ENCODE results near the gene ADAMTS7. TPM values are rescaled to one million over a fixed set of nuclear protein-coding genes. Genes with fewer than 3 reads are reported as not detected.
A peak's percentile ranks its signal among the peaks of the same experiment; 100 is the strongest.
"Not testable (repeated sequence)": the region's sequence is repeated elsewhere in the genome, so short reads cannot be mapped to it uniquely, and the experiment has no call there.

Gene ADAMTS7
- total RNA-seq, 1 donor from 2014 or later, result 2.6 TPM

- not testable (repeated sequence) for DNase-seq (ENCODE audit: low read depth in 2 of 2)
Measured at GRCh38 chr15:78765154-78765860, 46.0 kb downstream of the ADAMTS7 start.

- not testable (repeated sequence) for DNase-seq (ENCODE audit: low read depth in 2 of 2)
Measured at GRCh38 chr15:78764340-78765153, 46.7 kb downstream of the ADAMTS7 start.

- no peak for DNase-seq (ENCODE audit: low read depth in 2 of 2)
Measured at GRCh38 chr15:78763796-78764241, 47.4 kb downstream of the ADAMTS7 start.

GRCh38 chr15:78762985-78763795 lies 48.1 kb downstream of the ADAMTS7 start:
- no peak for DNase-seq (ENCODE audit: low read depth in 2 of 2)

- DNase-seq (ENCODE audit: low read depth in 2 of 2), result not testable (repeated sequence)
Measured at GRCh38 chr15:78762386-78762961, 48.8 kb downstream of the ADAMTS7 start.

GRCh38 chr15:78761891-78762385 lies 49.3 kb downstream of the ADAMTS7 start:
- no peak for DNase-seq (ENCODE audit: low read depth in 2 of 2)

- DNase-seq (ENCODE audit: low read depth in 2 of 2), result peak; percentile 78 to 84
Measured at GRCh38 chr15:78761475-78761874, 49.8 kb downstream of the ADAMTS7 start.

GRCh38 chr15:78761020-78761419 lies 50.2 kb downstream of the ADAMTS7 start:
- DNase-seq (ENCODE audit: low read depth in 2 of 2), result no peak

GRCh38 chr15:78760091-78760882 lies 51.0 kb downstream of the ADAMTS7 start:
- peak; percentile 48 to 69 for DNase-seq (ENCODE audit: low read depth in 2 of 2)

GRCh38 chr15:78759361-78759998 lies 51.8 kb downstream of the ADAMTS7 start:
- DNase-seq (ENCODE audit: low read depth in 2 of 2), result not testable (repeated sequence)

- not testable (repeated sequence) for DNase-seq (ENCODE audit: low read depth in 2 of 2)
Measured at GRCh38 chr15:78758486-78759200, 52.6 kb downstream of the ADAMTS7 start.

GRCh38 chr15:78758084-78758483 lies 53.2 kb downstream of the ADAMTS7 start:
- DNase-seq (ENCODE audit: low read depth in 2 of 2), result not testable (repeated sequence)

- no peak for DNase-seq (ENCODE audit: low read depth in 2 of 2)
Measured at GRCh38 chr15:78757636-78757905, 53.7 kb downstream of the ADAMTS7 start.

GRCh38 chr15:78756781-78757635 lies 54.3 kb downstream of the ADAMTS7 start:
- DNase-seq (ENCODE audit: low read depth in 2 of 2), result peak; percentile 76 to 93

- peak; percentile 65 to 73 for DNase-seq (ENCODE audit: low read depth in 2 of 2)
Measured at GRCh38 chr15:78755900-78756591, 55.2 kb downstream of the ADAMTS7 start.

- DNase-seq (ENCODE audit: low read depth in 2 of 2), result not testable (repeated sequence)
Measured at GRCh38 chr15:78754637-78755280, 56.5 kb downstream of the ADAMTS7 start.

Data from lung microvascular endothelial cell (primary cell).